ENCODE results near the gene RETN.
A peak's percentile ranks its signal among the peaks of the same experiment; 100 is the strongest.

RETN gene

DNA sequence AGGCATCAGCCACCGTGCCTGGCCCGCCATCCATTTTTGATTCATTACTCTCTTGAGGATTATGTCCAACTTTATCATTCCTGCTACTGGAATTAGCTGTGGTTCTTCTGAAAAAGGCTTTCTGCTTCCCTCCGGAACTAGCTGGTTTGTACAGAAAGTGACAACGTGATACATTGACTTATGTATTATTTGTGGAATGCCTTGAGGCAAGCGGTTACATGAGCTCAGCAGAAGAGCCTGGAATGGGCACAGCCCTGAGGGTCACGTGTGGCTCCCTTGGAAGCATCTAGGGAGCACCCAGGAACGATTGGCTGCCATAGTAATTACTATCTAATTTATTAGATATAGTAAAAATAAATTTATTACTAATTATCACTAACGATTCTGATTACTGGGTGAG is 14.4 kb upstream of the RETN start:
- H2BK5ac ChIP-seq (ENCODE audit: low read depth, low read length, poor library complexity): no peak overlapping the region
- DNase-seq: no peak
- H3K4me3 ChIP-seq (ENCODE audit: low read depth, low read length): no peak overlapping the region
- no peak overlapping the region for H2BK12ac ChIP-seq (ENCODE audit: low read length)
- no peak overlapping the region for H4K91ac ChIP-seq (ENCODE audit: low read depth, low read length)
- no peaks in the 10 kb centered on the region for H3K79me2 ChIP-seq (ENCODE audit: control insufficient read depth, insufficient read depth, low read length, poor library complexity)
- no peak overlapping the region for H3K14ac ChIP-seq (ENCODE audit: low read length)
- H4K12ac ChIP-seq (ENCODE audit: low read depth, low read length): no peak overlapping the region
- no peak overlapping the region for H3K18ac ChIP-seq (ENCODE audit: low read length)
- H3K9me3 ChIP-seq (ENCODE audit: insufficient read depth, low read depth, low read length): no peaks in the 10 kb centered on the region
- H3K4me1 ChIP-seq (ENCODE audit: control insufficient read depth in 1 of 2, insufficient read depth in 2 of 2, low read length in 2 of 2): peaks cover 2 to 4% of the 10 kb centered on the region in 2 experiments
- H3K79me1 ChIP-seq (ENCODE audit: low read length): no peaks in the 10 kb centered on the region
- WGBS (ENCODE audit: extremely low coverage, insufficient coverage, insufficient read length): no CpG with 5 or more reads among the region's 8 CpGs
- H3K4ac ChIP-seq (ENCODE audit: low read depth, low read length): no peak overlapping the region
- H3K27ac ChIP-seq (ENCODE audit: low read depth, low read length): no peak overlapping the region
- H4K8ac ChIP-seq (ENCODE audit: low read depth, low read length): no peak overlapping the region
- H2BK120ac ChIP-seq (ENCODE audit: insufficient read depth, low read length, poor library complexity): no peak overlapping the region
- H3K27me3 ChIP-seq (ENCODE audit: insufficient read depth, low read length): no peaks in the 10 kb centered on the region
- no peak overlapping the region for H2AFZ ChIP-seq (ENCODE audit: insufficient read depth, low read length, poor library complexity)
- H3K23ac ChIP-seq (ENCODE audit: low read length): no peak overlapping the region
- no peak overlapping the region for H3K9ac ChIP-seq (ENCODE audit: low read length)
- H3K4me2 ChIP-seq (ENCODE audit: low read length): no peak overlapping the region
- no peaks in the 10 kb centered on the region for H3K36me3 ChIP-seq (ENCODE audit: control insufficient read depth in 1 of 2, insufficient read depth in 2 of 2, low read length in 2 of 2)
- H2AK5ac ChIP-seq (ENCODE audit: low read length): no peak overlapping the region

DNA sequence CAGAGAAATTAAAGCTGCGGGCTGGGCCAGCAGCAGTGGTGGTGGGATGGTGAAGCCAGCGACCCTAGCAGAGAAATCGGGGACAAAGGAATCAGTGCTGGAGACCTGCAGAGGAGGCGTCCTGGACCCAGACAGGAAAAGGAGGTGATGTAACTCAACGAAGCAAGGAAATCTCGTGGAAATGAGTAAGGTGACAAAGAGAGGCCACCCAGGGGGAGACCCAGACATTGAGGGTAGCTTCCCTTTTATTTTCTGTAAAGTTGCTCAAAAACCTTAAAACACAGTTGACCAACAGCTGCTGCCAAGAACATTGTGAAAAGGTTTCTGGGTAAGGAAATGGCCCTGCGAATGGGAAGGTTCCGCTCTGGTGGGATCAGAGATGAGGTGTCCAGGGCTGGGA is 13.3 kb upstream of the RETN start:
- Histone ChIP-seq H2BK5ac (ENCODE audit: low read depth, low read length, poor library complexity) (no peak overlapping the region), H3K79me1 (ENCODE audit: low read length) (no peaks in the 10 kb centered on the region), H3K9me3 (ENCODE audit: insufficient read depth, low read depth, low read length) (no peaks in the 10 kb centered on the region), H3K14ac (ENCODE audit: low read length) (no peak overlapping the region), H2BK12ac (ENCODE audit: low read length) (no peak overlapping the region), H2BK120ac (ENCODE audit: insufficient read depth, low read length, poor library complexity) (no peak overlapping the region), H4K91ac (ENCODE audit: low read depth, low read length) (no peak overlapping the region), H3K27ac (ENCODE audit: low read depth, low read length) (no peak overlapping the region), H3K27me3 (ENCODE audit: insufficient read depth, low read length) (no peaks in the 10 kb centered on the region), H3K4ac (ENCODE audit: low read depth, low read length) (no peak overlapping the region), H3K9ac (ENCODE audit: low read length) (no peak overlapping the region), H3K4me1 (ENCODE audit: control insufficient read depth in 1 of 2, insufficient read depth in 2 of 2, low read length in 2 of 2) (peaks cover 2 to 4% of the 10 kb centered on the region in 2 experiments), H4K8ac (ENCODE audit: low read depth, low read length) (no peak overlapping the region), H3K36me3 (ENCODE audit: control insufficient read depth in 1 of 2, insufficient read depth in 2 of 2, low read length in 2 of 2) (no peaks in the 10 kb centered on the region), H2AFZ (ENCODE audit: insufficient read depth, low read length, poor library complexity) (no peak overlapping the region), H3K18ac (ENCODE audit: low read length) (no peak overlapping the region), H4K12ac (ENCODE audit: low read depth, low read length) (no peak overlapping the region), H2AK5ac (ENCODE audit: low read length) (no peak overlapping the region), H3K4me2 (ENCODE audit: low read length) (no peak overlapping the region), H3K23ac (ENCODE audit: low read length) (no peak overlapping the region), H3K79me2 (ENCODE audit: control insufficient read depth, insufficient read depth, low read length, poor library complexity) (no peaks in the 10 kb centered on the region), H3K4me3 (ENCODE audit: low read depth, low read length) (no peak overlapping the region)
- WGBS (ENCODE audit: extremely low coverage, insufficient coverage, insufficient read length): no CpG with 5 or more reads among the region's 8 CpGs
- peak in 1 of 2 donors; percentile 25 for DNase-seq

DNA sequence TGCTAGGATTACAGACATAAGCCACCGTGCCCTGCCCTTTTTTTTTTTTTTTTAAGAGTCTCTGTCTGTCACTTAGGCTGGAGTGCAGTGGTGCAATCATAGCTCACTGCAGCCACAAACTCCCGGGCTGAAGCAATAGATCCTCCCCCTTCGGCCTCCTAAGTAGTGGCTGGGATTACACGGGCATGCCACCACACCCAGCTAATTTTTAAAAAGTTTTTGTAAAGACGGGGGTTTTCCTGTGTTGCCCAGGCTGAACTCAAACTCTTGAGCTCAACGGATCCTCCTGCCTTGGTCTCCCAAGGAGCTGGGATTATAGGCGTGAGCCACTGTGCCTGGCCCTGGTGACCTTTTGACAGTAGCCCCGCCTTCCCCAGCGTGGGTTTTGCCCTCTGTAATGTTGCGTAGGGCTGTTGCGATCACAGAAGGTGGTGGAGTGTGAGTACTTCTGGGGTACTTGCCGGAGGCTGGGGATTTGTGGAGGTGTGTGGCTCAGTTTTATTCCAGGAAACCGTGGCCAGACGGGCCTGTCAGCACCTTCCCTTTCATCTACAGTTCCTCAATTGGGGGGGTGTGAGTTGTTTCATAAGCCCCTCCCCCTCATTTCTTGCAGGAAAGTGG is 11.6 kb upstream of the RETN start:
- peak; percentile 35 to 49 for DNase-seq
- H3K79me2 ChIP-seq (ENCODE audit: control insufficient read depth, insufficient read depth, low read length, poor library complexity): no peaks in the 10 kb centered on the region
- H3K4me3 ChIP-seq (ENCODE audit: low read depth, low read length): no peak overlapping the region
- H3K23ac ChIP-seq (ENCODE audit: low read length): no peak overlapping the region
- H2BK5ac ChIP-seq (ENCODE audit: low read depth, low read length, poor library complexity): no peak overlapping the region
- no peak overlapping the region for H2AFZ ChIP-seq (ENCODE audit: insufficient read depth, low read length, poor library complexity)
- H3K9me3 ChIP-seq (ENCODE audit: insufficient read depth, low read depth, low read length): no peaks in the 10 kb centered on the region
- H3K27ac ChIP-seq (ENCODE audit: low read depth, low read length): no peak overlapping the region
- H4K12ac ChIP-seq (ENCODE audit: low read depth, low read length): no peak overlapping the region
- WGBS (ENCODE audit: extremely low coverage, insufficient coverage, insufficient read length): no CpG with 5 or more reads among the region's 14 CpGs
- no peak overlapping the region for H3K4ac ChIP-seq (ENCODE audit: low read depth, low read length)
- H3K27me3 ChIP-seq (ENCODE audit: insufficient read depth, low read length): no peaks in the 10 kb centered on the region
- H3K9ac ChIP-seq (ENCODE audit: low read length): no peak overlapping the region
- H2AK5ac ChIP-seq (ENCODE audit: low read length): no peak overlapping the region
- H3K4me1 ChIP-seq (ENCODE audit: control insufficient read depth in 1 of 2, insufficient read depth in 2 of 2, low read length in 2 of 2): peaks cover 1 to 2% of the 10 kb centered on the region in 2 experiments
- H2BK12ac ChIP-seq (ENCODE audit: low read length): no peak overlapping the region
- no peak overlapping the region for H4K91ac ChIP-seq (ENCODE audit: low read depth, low read length)
- no peak overlapping the region for H4K8ac ChIP-seq (ENCODE audit: low read depth, low read length)
- H3K79me1 ChIP-seq (ENCODE audit: low read length): no peaks in the 10 kb centered on the region
- H3K18ac ChIP-seq (ENCODE audit: low read length): no peak overlapping the region
- H2BK120ac ChIP-seq (ENCODE audit: insufficient read depth, low read length, poor library complexity): no peak overlapping the region
- H3K14ac ChIP-seq (ENCODE audit: low read length): no peak overlapping the region
- H3K4me2 ChIP-seq (ENCODE audit: low read length): no peak overlapping the region
- H3K36me3 ChIP-seq (ENCODE audit: control insufficient read depth in 1 of 2, insufficient read depth in 2 of 2, low read length in 2 of 2): no peaks in the 10 kb centered on the region

DNA sequence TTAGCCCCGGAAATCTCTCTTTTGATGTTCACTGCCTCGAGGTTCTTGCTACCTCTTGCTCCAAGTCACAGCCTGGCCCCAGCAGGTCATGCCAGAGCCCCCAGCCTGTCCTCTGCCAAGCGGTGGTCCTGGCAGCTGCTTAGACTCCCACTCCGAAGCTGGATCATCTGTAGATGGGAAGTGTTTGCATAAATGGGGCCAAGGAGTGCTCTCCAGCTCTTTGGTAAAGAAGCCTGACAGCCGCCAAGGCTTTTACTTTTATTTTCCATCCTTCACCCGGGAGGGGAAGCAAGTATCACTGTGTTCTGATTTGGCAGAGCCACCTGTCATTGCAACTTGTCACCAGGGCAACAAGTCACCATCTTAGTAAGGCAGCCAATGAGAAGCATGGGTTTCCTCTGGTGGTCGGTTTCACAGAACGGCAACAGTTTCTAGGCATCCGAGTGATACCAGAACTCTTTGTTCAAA is 10.6 kb upstream of the RETN start:
- DNase-seq: no peak
- no CpG with 5 or more reads among the region's 9 CpGs for WGBS (ENCODE audit: extremely low coverage, insufficient coverage, insufficient read length)
- H2BK12ac ChIP-seq (ENCODE audit: low read length): no peak overlapping the region

More for the DNA sequence above, 10.6 kb upstream of the RETN start:
- H3K79me2 ChIP-seq (ENCODE audit: control insufficient read depth, insufficient read depth, low read length, poor library complexity): no peaks in the 10 kb centered on the region
- H3K36me3 ChIP-seq (ENCODE audit: control insufficient read depth in 1 of 2, insufficient read depth in 2 of 2, low read length in 2 of 2): no peaks in the 10 kb centered on the region
- no peak overlapping the region for H4K8ac ChIP-seq (ENCODE audit: low read depth, low read length)
- H3K4me2 ChIP-seq (ENCODE audit: low read length): no peak overlapping the region
- H3K9me3 ChIP-seq (ENCODE audit: insufficient read depth, low read depth, low read length): no peaks in the 10 kb centered on the region
- H4K91ac ChIP-seq (ENCODE audit: low read depth, low read length): no peak overlapping the region
- no peak overlapping the region for H2AK5ac ChIP-seq (ENCODE audit: low read length)
- no peak overlapping the region for H3K18ac ChIP-seq (ENCODE audit: low read length)
- no peak overlapping the region for H3K14ac ChIP-seq (ENCODE audit: low read length)
- H3K4me1 ChIP-seq (ENCODE audit: control insufficient read depth in 1 of 2, insufficient read depth in 2 of 2, low read length in 2 of 2): no peaks in the 10 kb centered on the region
- H3K79me1 ChIP-seq (ENCODE audit: low read length): no peaks in the 10 kb centered on the region
- H2BK5ac ChIP-seq (ENCODE audit: low read depth, low read length, poor library complexity): no peak overlapping the region
- no peak overlapping the region for H2BK120ac ChIP-seq (ENCODE audit: insufficient read depth, low read length, poor library complexity)
- H2AFZ ChIP-seq (ENCODE audit: insufficient read depth, low read length, poor library complexity): no peak overlapping the region
- no peak overlapping the region for H3K27ac ChIP-seq (ENCODE audit: low read depth, low read length)
- no peak overlapping the region for H3K4ac ChIP-seq (ENCODE audit: low read depth, low read length)
- H3K23ac ChIP-seq (ENCODE audit: low read length): no peak overlapping the region
- no peak overlapping the region for H4K12ac ChIP-seq (ENCODE audit: low read depth, low read length)
- H3K27me3 ChIP-seq (ENCODE audit: insufficient read depth, low read length): no peaks in the 10 kb centered on the region
- no peak overlapping the region for H3K9ac ChIP-seq (ENCODE audit: low read length)
- no peak overlapping the region for H3K4me3 ChIP-seq (ENCODE audit: low read depth, low read length)

Data from trophoblast cell (in vitro differentiated cells and primary cell).